ENCODE data around the gene SMARCD3. TPM values are rescaled to one million over a fixed set of nuclear protein-coding genes. Genes with fewer than 3 reads are reported as not detected.
A peak's percentile ranks its signal among the peaks of the same experiment; 100 is the strongest.

Gene SMARCD3
- total RNA-seq, 1 experiment from 2014 or later, result 30.3 TPM

DNA sequence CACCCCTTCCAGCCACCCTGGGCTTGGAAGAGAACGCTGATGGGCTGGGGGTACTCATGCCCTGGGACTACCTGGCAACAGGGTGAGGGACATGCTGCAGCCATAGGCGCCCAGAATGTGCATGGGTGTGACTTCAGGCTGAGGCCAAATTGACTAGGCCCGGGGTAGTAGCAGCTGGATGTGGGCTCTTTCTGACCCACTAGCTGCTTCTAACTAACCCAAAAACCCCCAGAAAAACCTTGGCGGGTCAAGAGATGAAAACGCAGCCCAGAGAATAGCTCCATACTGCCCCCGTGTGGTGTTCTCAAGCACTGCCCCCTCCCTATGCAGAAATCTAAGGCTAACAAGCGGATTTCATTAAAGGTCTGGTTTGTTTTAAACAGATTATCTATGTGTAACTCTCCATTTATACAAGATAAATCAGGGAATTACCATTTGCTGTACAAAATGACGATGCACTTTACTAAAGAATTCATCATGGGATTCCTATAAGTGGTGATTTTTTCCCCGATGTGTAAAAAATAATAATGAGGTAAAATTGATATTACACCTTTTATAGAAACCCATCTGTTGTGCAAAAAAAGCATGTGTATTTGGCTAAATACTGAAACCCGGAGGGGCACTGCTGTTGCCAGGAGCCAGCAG, 4.2 kb downstream of the SMARCD3 start:
- DNase-seq (ENCODE audit: low read depth, low spot score), result no peak
- CTCF ChIA-PET, result interaction anchor here (0.6 to 1.7 kb wide), 9 partner anchors 10 to 368 kb away, joined by 3 to 12 read pairs (median 5); partner anchors contain the start of genes ABCF2 and CHPF2

More for the DNA sequence above, 4.2 kb downstream of the SMARCD3 start:
- H3K9ac ChIP-seq (ENCODE audit: low read length), result no peak overlapping the region
- ATAC-seq, result no peak
- TF ChIP-seq, protein P1, sequence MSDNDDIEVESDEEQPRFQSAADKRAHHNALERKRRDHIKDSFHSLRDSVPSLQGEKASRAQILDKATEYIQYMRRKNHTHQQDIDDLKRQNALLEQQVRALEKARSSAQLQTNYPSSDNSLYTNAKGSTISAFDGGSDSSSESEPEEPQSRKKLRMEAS (IDR thresholded peaks at IDR 0.05), result no peak
- TF ChIP-seq ELF1 (IDR thresholded peaks at IDR 0.05; ENCODE audit: borderline replicate concordance, low read depth) (no peak), ZNF274 (IDR thresholded peaks at IDR 0.05; ENCODE audit: low read depth, low read length) (no peak)
- TF ChIP-seq, protein P2, sequence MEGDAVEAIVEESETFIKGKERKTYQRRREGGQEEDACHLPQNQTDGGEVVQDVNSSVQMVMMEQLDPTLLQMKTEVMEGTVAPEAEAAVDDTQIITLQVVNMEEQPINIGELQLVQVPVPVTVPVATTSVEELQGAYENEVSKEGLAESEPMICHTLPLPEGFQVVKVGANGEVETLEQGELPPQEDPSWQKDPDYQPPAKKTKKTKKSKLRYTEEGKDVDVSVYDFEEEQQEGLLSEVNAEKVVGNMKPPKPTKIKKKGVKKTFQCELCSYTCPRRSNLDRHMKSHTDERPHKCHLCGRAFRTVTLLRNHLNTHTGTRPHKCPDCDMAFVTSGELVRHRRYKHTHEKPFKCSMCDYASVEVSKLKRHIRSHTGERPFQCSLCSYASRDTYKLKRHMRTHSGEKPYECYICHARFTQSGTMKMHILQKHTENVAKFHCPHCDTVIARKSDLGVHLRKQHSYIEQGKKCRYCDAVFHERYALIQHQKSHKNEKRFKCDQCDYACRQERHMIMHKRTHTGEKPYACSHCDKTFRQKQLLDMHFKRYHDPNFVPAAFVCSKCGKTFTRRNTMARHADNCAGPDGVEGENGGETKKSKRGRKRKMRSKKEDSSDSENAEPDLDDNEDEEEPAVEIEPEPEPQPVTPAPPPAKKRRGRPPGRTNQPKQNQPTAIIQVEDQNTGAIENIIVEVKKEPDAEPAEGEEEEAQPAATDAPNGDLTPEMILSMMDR (IDR thresholded peaks at IDR 0.05 in 2 of 3, conservative IDR thresholded peaks at IDR 0.05 in 1 of 3; ENCODE audit: borderline replicate concordance in 1 of 3, insufficient read depth in 1 of 3, low read depth in 2 of 3, low read length in 2 of 3), result peak in 2 of 3 experiments; percentile 96 to 97; a peak in 4 of 6 replicates
- H3K4me1 ChIP-seq (ENCODE audit: control insufficient read depth in 1 of 2, insufficient read depth in 2 of 2, low read length in 2 of 2), result peaks cover 21 to 47% of the 10 kb centered on the region in 2 experiments
- ChIA-PET POLR2A (interaction anchor here (1.0 kb wide), 1 partner anchor 17 kb away, joined by 5 read pairs; the partner anchor contains the start of gene ABCF2), RAD21 (ENCODE audit: low non-redundant PET in 1 of 2, low total read pairs in 2 of 2, uncharacterized antibody in 2 of 2, unreplicated experiment in 2 of 2) (interaction anchor here in 1 of 2 experiments (0.6 kb wide), 1 partner anchor 106 kb away, joined by 4 read pairs; no protein-coding TSS in a partner anchor)
- H3K79me2 ChIP-seq (ENCODE audit: insufficient read depth, low read length), result no peaks in the 10 kb centered on the region
- H3K4me2 ChIP-seq (ENCODE audit: low read length), result 0 out of 2 replicates have a peak overlapping the region, but pooled peaks have one; percentile 45
- no peak overlapping the region; the same call in 1 of the 2 replicates for H3K27ac ChIP-seq (ENCODE audit: low read depth, low read length)
- H4K20me1 ChIP-seq (ENCODE audit: insufficient read depth), result no peaks in the 10 kb centered on the region
- peaks cover 5 to 10% of the 10 kb centered on the region in 2 experiments; a peak in 3 of 4 replicates for H3K36me3 ChIP-seq (ENCODE audit: control insufficient read depth in 1 of 2, insufficient read depth in 2 of 2, low read length in 2 of 2)
- H2AFZ ChIP-seq (ENCODE audit: low read depth, low read length, poor library complexity, severe bottlenecking), result no peak overlapping the region
- no peaks in the 10 kb centered on the region for H3K9me3 ChIP-seq (ENCODE audit: control insufficient read depth in 1 of 2, insufficient read depth in 1 of 2, low read depth in 1 of 2, low read length in 2 of 2)
- no TSS peak for BruUV-seq (replicated peaks)
- no peaks in the 10 kb centered on the region for H3K9me2 ChIP-seq (ENCODE audit: insufficient read depth)
- intact Hi-C loops (cut with micrococcal nuclease), result loop anchor here (1.0 to 10.0 kb wide), 2 partner anchors 59 to 120 kb away; no protein-coding TSS in a partner anchor
- no peaks in the 10 kb centered on the region for H3K27me3 ChIP-seq (ENCODE audit: insufficient read depth, low read length)
- no peak overlapping the region for H3K4me3 ChIP-seq (replicated peaks in 1 of 2; ENCODE audit: low read depth in 1 of 2, low read length in 2 of 2)
